Kidney tubule cell (primary cell): ENCODE measurements around the gene LLGL2.

ENCODE experiments used
- DNase-seq: peaks from one replicate; pipeline ENCODE4 v3.0.0-alpha.2; 2018; ENCODE audit warnings: low spot score

Gene LLGL2

DNA sequence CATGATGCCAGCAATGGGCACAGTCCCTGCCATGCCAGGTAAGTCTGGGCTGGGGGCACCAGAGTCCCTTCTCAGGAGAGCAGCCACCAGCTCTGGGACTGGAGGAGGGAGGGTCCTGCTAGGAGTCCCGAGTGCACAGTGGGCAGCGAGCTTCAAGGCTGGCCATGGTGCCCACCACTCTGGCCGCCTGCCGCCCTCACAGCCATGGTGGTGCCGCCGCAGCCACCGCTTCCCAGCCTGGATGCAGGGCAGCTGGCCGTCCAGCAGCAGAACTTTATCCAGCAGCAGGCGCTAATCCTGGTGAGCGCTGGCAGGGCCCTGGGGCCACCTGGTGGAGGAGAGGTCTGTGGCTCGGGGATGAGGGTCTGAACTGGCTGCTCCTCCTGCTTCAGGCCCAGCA lies 89.8 kb downstream of the LLGL2 start:
- DNase-seq: no peak

DNA sequence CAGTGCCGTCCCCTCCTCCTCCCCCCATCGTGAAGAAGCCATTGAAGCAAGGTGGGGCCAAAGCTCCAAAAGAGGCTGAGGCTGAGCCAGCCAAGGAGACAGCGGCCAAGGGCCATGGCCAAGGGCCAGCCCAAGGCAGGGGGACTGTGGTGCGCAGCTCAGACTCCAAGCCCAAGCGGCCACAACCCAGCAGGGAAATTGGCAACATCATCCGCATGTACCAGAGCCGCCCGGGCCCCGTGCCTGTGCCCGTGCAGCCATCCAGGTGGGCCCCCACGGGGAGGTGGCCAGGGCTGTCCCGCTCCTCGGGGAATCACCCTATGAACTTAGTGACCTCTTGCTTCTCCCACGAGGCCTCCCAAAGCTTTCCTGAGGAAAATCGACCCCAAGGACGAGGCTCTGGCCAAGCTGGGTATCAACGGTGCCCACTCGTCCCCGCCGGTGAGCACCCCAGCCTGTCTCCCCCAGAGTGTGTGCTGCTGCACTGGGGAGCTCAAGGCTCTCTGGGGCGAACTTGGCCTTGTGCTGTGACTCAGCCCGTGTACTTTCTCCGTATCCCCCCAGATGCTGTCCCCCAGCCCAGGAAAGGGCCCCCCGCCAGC lies 91.1 kb downstream of the LLGL2 start:
- DNase-seq: no peak

DNA sequence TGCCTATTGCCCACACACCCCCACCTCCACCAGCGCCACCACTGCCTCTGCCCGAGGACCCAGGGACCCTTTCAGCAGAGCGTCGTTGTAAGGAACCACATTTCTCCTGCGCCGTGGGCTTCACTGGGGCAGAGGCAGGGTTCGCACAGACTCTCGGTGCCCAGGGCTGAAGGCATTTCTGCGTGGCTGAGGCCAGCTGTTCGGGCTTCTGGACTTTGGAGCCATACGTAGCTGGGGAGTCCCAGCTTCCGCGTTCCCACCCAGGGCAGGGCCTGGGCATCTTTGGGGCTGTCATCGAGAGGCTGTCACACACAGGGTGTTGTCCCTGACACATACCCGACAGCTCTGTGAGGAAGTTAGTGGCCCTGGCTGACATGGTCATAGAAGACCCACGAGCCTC lies 91.7 kb downstream of the LLGL2 start:
- DNase-seq: no peak

DNA sequence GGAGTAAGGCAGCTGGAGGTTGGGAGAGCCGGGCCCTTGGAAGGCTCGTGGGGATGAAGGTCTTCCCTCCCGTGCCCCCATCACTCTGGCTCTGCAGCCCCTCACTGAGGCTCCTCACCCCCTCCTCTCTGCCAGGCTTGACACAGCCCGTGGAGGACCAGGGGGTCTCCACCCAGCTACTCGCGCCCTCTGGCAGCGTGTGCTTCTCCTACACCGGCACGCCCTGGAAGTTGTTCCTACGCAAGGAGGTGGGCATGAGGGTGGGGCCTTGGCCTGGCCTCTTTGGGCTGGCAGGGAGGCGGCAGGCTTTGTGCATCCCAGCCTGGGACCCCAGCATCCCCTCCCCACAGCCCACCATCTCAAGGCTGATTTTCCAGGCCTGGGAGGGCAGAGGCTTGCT lies 92.2 kb downstream of the LLGL2 start:
- DNase-seq: no peak

DNA sequence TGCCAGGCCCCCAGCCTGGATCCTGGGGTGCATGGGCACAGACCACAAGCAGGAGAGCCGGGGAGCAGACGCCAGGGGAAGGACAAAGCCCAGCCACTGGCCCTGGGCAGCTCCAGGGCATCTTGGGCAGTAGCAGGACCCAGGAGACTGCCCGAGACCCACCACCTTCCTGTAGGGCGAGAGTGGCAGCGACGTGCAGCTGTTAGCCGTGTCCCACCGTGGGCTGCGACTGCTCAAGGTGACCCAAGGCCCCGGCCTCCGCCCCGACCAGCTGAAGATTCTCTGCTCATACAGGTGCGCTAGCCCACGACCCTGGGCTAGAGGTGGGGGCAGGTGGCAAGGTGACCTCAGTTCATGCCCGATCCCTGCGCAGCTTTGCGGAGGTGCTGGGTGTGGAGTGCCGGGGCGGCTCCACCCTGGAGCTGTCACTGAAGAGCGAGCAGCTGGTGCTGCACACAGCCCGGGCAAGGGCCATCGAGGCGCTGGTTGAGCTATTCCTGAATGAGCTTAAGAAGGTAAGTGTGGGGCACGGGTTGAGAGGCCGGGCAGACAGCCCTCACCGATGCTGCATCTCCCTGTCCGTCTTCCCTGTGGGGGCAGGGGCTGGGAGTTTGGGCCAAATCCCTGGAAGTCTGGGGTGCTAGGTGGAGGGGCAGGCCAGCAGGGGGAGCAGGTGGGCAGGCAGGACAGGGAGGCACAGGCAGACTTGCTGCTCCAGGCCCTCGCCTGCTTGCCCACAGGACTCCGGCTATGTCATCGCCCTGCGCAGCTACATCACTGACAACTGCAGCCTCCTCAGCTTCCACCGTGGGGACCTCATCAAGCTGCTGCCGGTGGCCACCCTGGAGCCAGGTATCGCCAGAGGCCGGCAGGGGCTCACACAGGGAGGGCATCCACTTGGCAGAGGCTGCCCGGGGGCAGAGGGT lies 94.3 kb downstream of the LLGL2 start:
- DNase-seq: peak; percentile 32

DNA sequence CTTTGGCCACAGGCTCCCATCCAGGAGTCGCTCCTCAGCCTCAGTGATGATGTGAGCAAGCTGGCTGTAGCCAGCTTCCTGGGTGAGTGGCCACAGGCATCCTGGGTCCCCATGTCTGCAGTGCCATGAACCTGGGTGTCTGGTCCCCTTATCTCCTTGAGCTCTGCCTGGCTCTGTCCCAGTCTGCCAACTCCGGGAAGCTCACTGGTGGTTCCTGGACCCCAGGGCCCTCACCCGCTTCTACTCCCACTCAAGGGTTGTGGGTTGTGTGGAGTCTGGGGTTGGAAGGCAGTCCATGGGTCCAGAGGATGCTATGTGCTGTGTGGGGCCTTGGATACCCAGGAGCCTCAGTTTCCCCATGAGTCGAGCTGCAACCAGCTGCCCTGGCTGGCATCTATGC lies 96.0 kb downstream of the LLGL2 start:
- DNase-seq: no peak

DNA sequence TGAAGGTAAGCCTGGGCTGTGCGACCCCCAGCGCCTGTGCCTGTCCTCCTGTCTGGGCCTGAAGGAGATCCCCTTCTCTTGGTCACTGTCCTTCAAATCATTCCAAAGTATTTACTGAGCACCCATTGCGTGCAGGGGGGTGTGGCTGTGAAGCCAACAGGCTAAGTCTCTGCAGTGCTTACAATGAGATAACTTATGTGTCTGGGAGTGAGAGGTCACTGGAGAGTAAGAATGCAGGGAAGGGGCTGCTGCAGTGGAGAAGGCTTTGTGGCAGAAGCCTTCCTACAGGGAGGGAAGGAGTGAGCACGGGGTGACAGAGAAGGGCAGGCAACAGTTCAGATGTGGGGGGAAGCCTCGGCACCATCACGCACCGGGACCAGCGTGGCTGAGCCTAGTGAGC lies 96.6 kb downstream of the LLGL2 start:
- no peak for DNase-seq

DNA sequence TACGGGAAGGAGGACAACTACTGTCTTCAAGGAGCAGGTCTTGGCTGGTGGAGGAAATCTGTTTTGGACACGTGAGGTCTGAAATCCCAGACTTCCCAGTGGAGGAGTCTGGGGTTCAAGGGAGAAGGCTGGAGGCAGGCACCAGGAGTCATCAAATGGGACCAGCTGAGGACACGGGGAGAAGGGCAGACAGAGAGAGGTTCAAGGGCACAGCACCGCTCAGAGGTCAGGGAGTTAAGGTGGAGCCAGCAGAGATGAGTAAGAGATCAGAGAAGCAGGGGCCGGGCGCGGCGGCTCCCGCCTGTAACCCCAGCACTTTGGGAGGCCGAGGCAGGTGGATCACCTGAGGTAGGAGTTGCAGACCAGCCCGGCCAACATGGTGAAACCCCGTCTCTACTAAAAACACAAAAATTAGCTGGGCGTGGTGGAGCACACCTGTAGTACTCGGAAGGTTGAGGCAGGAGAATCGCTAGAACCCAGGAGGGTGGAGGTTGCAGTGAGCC lies 97.3 kb downstream of the LLGL2 start:
- DNase-seq: no peak

DNA sequence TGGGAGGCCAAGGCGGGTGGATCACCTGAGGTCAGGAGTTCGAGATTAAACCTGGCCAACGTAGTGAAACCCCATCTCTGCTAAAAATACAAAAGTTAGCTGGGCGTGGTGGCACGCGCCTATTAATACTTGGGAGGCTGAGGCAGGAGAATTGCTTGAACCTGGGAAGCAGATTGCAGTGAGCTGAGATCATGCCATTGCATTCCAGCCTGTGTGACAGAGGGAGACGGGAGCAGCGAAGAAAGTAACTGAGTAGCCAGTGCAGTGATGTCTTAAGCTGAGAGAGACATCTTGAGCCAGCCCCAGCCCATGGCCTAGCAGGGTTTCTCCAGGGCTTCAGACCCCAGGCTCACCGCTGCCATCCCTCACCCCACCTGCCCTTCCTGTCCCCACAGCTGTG lies 97.9 kb downstream of the LLGL2 start:
- DNase-seq: peak; percentile 42

DNA sequence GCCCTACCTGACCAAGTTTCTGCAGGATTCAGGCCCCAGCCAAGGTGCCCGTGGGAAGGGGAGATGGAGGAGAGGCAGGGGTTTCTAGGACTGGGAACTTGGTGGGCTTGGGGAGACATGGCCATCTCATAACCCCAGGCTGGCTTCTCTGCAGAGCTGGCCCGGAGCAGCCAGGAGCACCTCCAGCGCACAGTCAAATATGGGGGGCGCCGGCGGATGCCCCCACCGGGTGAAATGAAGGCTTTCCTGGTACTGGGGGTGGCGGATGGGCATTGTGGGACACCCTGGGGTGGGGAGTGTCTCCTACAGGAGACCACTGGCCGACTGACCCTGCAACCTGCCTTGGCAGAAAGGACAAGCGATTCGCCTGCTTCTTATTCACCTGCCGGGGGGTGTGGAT lies 98.5 kb downstream of the LLGL2 start:
- DNase-seq: no peak
